Activated CD4-positive, alpha-beta T cell treated with anti-CD3 and anti-CD28 coated beads, Interleukin-2, amount 10 ng/mL, durations not matched to agents 7 days and 5 days (primary cell): ENCODE measurements around the gene SPACDR. TPM values are rescaled to one million over a fixed set of nuclear protein-coding genes. Genes with fewer than 3 reads are reported as not detected.

Experiments
- CTCF ChIA-PET: fragments of 350-600 bp; sonication (Branson Sonifier 250); formaldehyde crosslinking; loops from one replicate; lab custom pipeline; 2021; ENCODE audit warnings: antibody characterized with exemption; lab: Charles Lee
- POLR2A ChIA-PET: fragments of 350-600 bp; sonication (Branson Sonifier 250); formaldehyde crosslinking; loops from one replicate; lab custom pipeline; 2021; ENCODE audit warnings: antibody characterized with exemption; lab: Charles Lee
- DNase-seq: peaks from one replicate; pipeline ENCODE4 v3.0.0-alpha.2; 2020
- H3K27ac Mint-ChIP-seq: one replicate; pipeline ENCODE4 v1.8.0; 2021; ENCODE audit warnings: mild to moderate bottlenecking, moderate library complexity, mixed read lengths
- H3K27me3 Mint-ChIP-seq: one replicate; pipeline ENCODE4 v1.8.0; 2021; ENCODE audit warnings: mixed read lengths
- H3K36me3 Mint-ChIP-seq: one replicate; pipeline ENCODE4 v1.8.0; 2021; ENCODE audit warnings: low read depth, mixed read lengths
- H3K4me1 Mint-ChIP-seq: one replicate; pipeline ENCODE4 v1.8.0; 2021; ENCODE audit warnings: mixed read lengths
- H3K4me3 Mint-ChIP-seq: one replicate; pipeline ENCODE4 v1.8.0; 2021; ENCODE audit warnings: mild to moderate bottlenecking, moderate library complexity, mixed read lengths
- H3K9me3 Mint-ChIP-seq: one replicate; pipeline ENCODE4 v1.8.0; 2021; ENCODE audit warnings: mixed read lengths
- total RNA-seq, 2 experiments: library from RNA; stranded (reverse); gene quantifications; one replicate each; pipeline ENCODE4 v1.2.3, GENCODE V29; 2021

SPACDR gene
- total RNA-seq, 2 experiments from 2014 or later, result 3.0 to 4.1 TPM

GRCh38 chr7:100413889-100414288 lies 50.2 kb downstream of the SPACDR start:
- Mint-ChIP-seq H3K27me3 (no peaks in the 10 kb centered on the region), H3K36me3 (no peaks in the 10 kb centered on the region), H3K27ac (no peak overlapping the region), H3K9me3 (no peaks in the 10 kb centered on the region), H3K4me3 (no peak overlapping the region), H3K4me1 (peaks cover 8% of the 10 kb centered on the region)
- POLR2A ChIA-PET, result no interaction called here
- CTCF ChIA-PET, result interaction anchor here (0.9 to 1.3 kb wide), 2 partner anchors 10 to 299 kb away, joined by 3 to 6 read pairs; no protein-coding TSS in a partner anchor
- no peak for DNase-seq

GRCh38 chr7:100413346-100413745 lies 50.7 kb downstream of the SPACDR start:
- Mint-ChIP-seq H3K4me1 (peaks cover 8% of the 10 kb centered on the region), H3K9me3 (no peaks in the 10 kb centered on the region), H3K27ac (peak overlapping the region; percentile 34), H3K27me3 (no peaks in the 10 kb centered on the region), H3K4me3 (no peak overlapping the region), H3K36me3 (no peaks in the 10 kb centered on the region)
- POLR2A ChIA-PET, result no interaction called here
- CTCF ChIA-PET, result interaction anchor here (0.9 kb wide), 1 partner anchor 11 kb away, joined by 3 read pairs; no protein-coding TSS in a partner anchor
- no peak for DNase-seq

GRCh38 chr7:100411101-100411500 lies 53.0 kb downstream of the SPACDR start:
- no peak overlapping the region for H3K4me3 Mint-ChIP-seq
- ChIA-PET POLR2A (no interaction called here), CTCF (interaction anchor here (1.0 kb wide), 1 partner anchor 18 kb away, joined by 3 read pairs; the partner anchor contains the start of gene ZCWPW1)
- H3K27me3 Mint-ChIP-seq, result no peaks in the 10 kb centered on the region
- no peak for DNase-seq
- H3K27ac Mint-ChIP-seq, result no peak overlapping the region
- peaks cover 11% of the 10 kb centered on the region for H3K4me1 Mint-ChIP-seq
- no peaks in the 10 kb centered on the region for H3K9me3 Mint-ChIP-seq
- no peaks in the 10 kb centered on the region for H3K36me3 Mint-ChIP-seq

- H3K27ac Mint-ChIP-seq, result no peak overlapping the region
- no peak overlapping the region for H3K4me3 Mint-ChIP-seq
- H3K9me3 Mint-ChIP-seq, result no peaks in the 10 kb centered on the region
- H3K27me3 Mint-ChIP-seq, result peaks cover 9% of the 10 kb centered on the region
- POLR2A ChIA-PET, result interaction anchor here (0.6 kb wide), 1 partner anchor 60 kb away, joined by 6 read pairs; no protein-coding TSS in a partner anchor
- peak; percentile 64 for DNase-seq
- CTCF ChIA-PET, result interaction anchor here (0.6 to 2.3 kb wide), 18 partner anchors 9 to 386 kb away, joined by 3 to 8 read pairs (median 4); partner anchors contain the start of genes MBLAC1 and ZCWPW1
- peaks cover 3% of the 10 kb centered on the region for H3K4me1 Mint-ChIP-seq
- H3K36me3 Mint-ChIP-seq, result no peaks in the 10 kb centered on the region
Observed at GRCh38 chr7:100407285-100408180, 56.5 kb downstream of the SPACDR start.

GRCh38 chr7:100406767-100407166 lies 57.3 kb downstream of the SPACDR start:
- ChIA-PET POLR2A (no interaction called here), CTCF (interaction anchor here (0.6 to 2.3 kb wide), 8 partner anchors 11 to 197 kb away, joined by 3 to 7 read pairs (median 4); partner anchors contain the start of gene ZCWPW1)
- Mint-ChIP-seq H3K27ac (no peak overlapping the region), H3K27me3 (peaks cover 9% of the 10 kb centered on the region), H3K36me3 (no peaks in the 10 kb centered on the region), H3K4me3 (no peak overlapping the region), H3K4me1 (peaks cover 3% of the 10 kb centered on the region), H3K9me3 (no peaks in the 10 kb centered on the region)
- no peak for DNase-seq

Other genes starting within 250 kb of the SPACDR start
- gene PVRIG, start 244.3 kb downstream of the SPACDR start, total RNA-seq, result 10 to 100 TPM; 61.2 to 66.6 TPM
- gene SPDYE3, start 156.6 kb downstream of the SPACDR start, total RNA-seq, result not detected
- 10 to 100 TPM; 50.6 to 56.2 TPM for gene PILRB, start 106.1 kb downstream of the SPACDR start, total RNA-seq
- 1 to 10 TPM; 1.8 to 2.7 TPM for gene PILRA, start 90.8 kb downstream of the SPACDR start, total RNA-seq
- 1 to 10 TPM; 2.4 to 2.7 TPM for gene ZCWPW1, start 35.6 kb downstream of the SPACDR start, total RNA-seq
- gene MEPCE, start 34.4 kb downstream of the SPACDR start, total RNA-seq, result 10 to 100 TPM; 49.1 to 50.5 TPM
- gene PPP1R35, start 27.8 kb downstream of the SPACDR start, total RNA-seq, result 10 to 100 TPM; 67.9 to 77.9 TPM
- 100 to 1,000 TPM; 113 to 128 TPM for gene TSC22D4, start 15.0 kb upstream of the SPACDR start, total RNA-seq
- under 1 TPM; 0.23 to 0.32 TPM for gene NYAP1, start 19.7 kb upstream of the SPACDR start, total RNA-seq
- 10 to 100 TPM; 43.0 to 45.3 TPM for gene AGFG2, start 74.9 kb upstream of the SPACDR start, total RNA-seq
- gene SAP25, start 109.6 kb upstream of the SPACDR start, total RNA-seq, result 10 to 100 TPM; 34.6 to 36.1 TPM
- gene LRCH4, start 121.9 kb upstream of the SPACDR start, total RNA-seq, result 100 to 1,000 TPM; 189 to 217 TPM
- 1 to 10 TPM; 1.3 to 1.5 TPM for gene FBXO24, start 122.1 kb upstream of the SPACDR start, total RNA-seq
- gene PCOLCE, start 138.1 kb upstream of the SPACDR start, total RNA-seq, result 10 to 100 TPM; 17.3 to 18.3 TPM
- gene MOSPD3, start 148.3 kb upstream of the SPACDR start, total RNA-seq, result 10 to 100 TPM; 59.7 to 66.7 TPM
- 1 to 10 TPM; 7.3 to 9.8 TPM for gene TFR2, start 177.3 kb upstream of the SPACDR start, total RNA-seq
- not detected for gene ACTL6B, start 192.2 kb upstream of the SPACDR start, total RNA-seq
- gene GNB2, start 209.5 kb upstream of the SPACDR start, total RNA-seq, result 100 to 1,000 TPM; 238 to 249 TPM
- gene GIGYF1, start 230.0 kb upstream of the SPACDR start, total RNA-seq, result 10 to 100 TPM; 48.7 to 55.5 TPM
- gene POP7, start 241.9 kb upstream of the SPACDR start, total RNA-seq, result 10 to 100 TPM; 39.9 to 40.5 TPM